Cardiac fibroblast (primary cell): Measurements from ENCODE around the gene CDKL1.

Experiments
- DNase-seq, 2 donors: peaks; one replicate each; pipeline versions ENCODE4 v3.0.0 to v3.0.0-alpha.2; 2010; ENCODE audit warnings: low read depth in 2 of 2
- H3K4me3 ChIP-seq, 2 donors: replicated peaks in 1 of 2; 1 replicate in 1 of 2; 2 replicates in 1 of 2; pipeline ENCODE4 v1.5.1; 2011; ENCODE audit warnings: low read depth in 2 of 2, low read length in 2 of 2, mild to moderate bottlenecking in 2 of 2, moderate library complexity in 1 of 2
- TF ChIP-seq, protein P1 (sequence below): IDR thresholded peaks from one replicate; pipeline ENCODE4 v1.5.1; 2011; ENCODE audit warnings: low read depth, mild to moderate bottlenecking, low read length, inconsistent platforms

Gene CDKL1

DNA sequence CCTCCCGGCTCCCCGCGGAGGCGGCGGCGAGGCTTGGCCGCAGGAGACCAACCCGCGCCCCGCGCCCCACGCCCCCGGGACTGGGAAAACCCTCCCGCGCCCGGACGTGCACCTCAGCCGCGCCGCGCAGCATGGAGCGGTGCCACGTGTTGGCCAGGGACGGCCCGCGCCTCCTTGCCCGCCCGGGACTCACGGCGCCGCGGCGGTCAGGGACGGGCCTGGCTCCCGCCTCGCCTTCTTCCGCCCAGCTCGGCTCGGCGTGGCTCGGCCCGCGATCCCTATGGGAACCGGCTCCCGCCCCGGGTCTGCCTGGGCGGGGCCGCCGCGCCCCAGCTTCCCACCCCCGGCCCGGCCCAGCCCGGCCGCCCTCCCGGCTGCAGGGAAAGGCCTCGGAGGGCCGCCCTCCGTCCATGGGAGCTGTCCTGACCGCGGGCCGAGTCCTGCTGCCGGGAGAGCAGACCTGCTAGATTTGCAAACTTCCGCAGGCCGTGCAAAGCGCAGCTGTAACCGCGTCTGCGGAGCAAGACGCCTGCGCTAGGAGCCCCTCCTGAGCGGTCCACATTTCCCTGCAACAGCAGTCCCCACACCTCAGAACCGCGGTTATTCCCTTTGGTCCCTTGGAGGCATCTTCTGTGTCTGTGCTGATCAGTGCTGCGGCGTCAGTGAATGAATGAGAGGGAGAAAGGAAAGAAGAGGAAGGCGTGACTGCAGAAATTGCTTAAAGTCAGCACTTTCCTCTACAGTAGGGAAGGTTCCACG, at the start of gene CDKL1:
Gene CDKL1 (minus strand): TSS at position 251 of the 759 bp plus-strand sequence. CDS start 1,013 bp downstream, outside the sequence.
- H3K4me3 ChIP-seq, result peak within 1 kb of the TSS; percentile 63 to 65
- peak; percentile 63 to 70 for DNase-seq

DNA sequence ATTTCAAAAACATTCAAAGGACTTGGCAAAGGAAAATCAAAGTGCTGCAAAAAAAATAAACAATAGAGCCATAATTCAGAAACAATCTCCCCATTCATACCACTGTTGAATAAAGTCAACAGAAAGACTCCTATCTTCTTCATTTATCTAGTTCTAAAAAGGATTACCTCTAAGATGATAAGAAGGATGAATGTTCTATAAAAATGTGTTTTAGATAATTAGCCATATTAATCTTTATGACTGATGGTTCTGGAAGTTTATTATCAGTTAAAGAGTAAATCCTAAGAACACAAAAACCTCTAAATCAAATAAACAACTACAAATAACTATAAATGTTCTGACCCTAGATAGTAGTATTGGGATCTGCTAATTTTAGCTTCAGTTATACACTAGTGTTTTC, 37.8 kb upstream of the CDKL1 start:
- H3K4me3 ChIP-seq, result no peak overlapping the region
- TF ChIP-seq, protein P1, sequence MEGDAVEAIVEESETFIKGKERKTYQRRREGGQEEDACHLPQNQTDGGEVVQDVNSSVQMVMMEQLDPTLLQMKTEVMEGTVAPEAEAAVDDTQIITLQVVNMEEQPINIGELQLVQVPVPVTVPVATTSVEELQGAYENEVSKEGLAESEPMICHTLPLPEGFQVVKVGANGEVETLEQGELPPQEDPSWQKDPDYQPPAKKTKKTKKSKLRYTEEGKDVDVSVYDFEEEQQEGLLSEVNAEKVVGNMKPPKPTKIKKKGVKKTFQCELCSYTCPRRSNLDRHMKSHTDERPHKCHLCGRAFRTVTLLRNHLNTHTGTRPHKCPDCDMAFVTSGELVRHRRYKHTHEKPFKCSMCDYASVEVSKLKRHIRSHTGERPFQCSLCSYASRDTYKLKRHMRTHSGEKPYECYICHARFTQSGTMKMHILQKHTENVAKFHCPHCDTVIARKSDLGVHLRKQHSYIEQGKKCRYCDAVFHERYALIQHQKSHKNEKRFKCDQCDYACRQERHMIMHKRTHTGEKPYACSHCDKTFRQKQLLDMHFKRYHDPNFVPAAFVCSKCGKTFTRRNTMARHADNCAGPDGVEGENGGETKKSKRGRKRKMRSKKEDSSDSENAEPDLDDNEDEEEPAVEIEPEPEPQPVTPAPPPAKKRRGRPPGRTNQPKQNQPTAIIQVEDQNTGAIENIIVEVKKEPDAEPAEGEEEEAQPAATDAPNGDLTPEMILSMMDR, result no peak

More for the DNA sequence above, at the start of gene CDKL1:
- TF ChIP-seq, protein P1, result no peak

DNA sequence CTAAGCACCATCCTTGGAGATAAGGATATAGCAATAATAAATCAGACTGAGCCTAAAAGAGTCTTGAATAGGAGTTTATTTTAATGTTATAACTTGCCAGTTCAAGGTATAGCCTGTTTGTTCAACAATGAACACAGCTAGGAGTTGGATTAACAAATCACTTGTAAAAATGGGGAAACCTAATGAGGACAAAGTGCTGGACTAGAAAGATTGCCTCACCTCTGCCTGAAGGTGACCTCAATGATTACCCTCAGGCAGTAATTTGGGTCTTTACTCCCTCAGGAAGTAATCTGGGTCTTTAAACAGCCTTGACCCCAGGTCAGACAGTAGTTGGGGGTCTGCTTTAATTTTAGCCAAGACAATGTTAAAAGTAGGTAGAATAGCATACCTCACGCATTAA, 35.5 kb upstream of the CDKL1 start:
- no peak for DNase-seq
- no peak overlapping the region for H3K4me3 ChIP-seq
- TF ChIP-seq, protein P1, result no peak

More for the DNA sequence above, 37.8 kb upstream of the CDKL1 start:
- DNase-seq, result no peak

DNA sequence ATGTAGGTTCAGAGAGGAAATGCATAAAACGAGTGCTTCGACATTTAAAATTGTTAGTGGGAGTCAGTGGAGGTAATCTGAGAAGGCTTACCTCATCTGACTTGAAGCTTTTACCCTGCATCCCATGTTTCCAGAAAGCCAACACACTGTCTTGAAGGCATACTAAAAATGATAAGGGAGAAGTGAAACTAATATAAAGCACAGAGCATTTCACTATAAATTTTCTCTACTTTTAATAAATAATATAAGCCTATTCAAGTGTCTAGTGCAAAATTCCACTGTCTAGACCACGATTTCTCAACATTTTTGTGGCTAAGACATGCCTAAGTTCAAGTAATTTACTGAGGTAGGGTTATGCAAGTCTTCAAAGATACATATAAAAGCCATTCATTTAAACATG, 29.1 kb upstream of the CDKL1 start:
- peak; percentile 58 to 71 for DNase-seq
- TF ChIP-seq, protein P1, result no peak
- H3K4me3 ChIP-seq, result no peak overlapping the region

DNA sequence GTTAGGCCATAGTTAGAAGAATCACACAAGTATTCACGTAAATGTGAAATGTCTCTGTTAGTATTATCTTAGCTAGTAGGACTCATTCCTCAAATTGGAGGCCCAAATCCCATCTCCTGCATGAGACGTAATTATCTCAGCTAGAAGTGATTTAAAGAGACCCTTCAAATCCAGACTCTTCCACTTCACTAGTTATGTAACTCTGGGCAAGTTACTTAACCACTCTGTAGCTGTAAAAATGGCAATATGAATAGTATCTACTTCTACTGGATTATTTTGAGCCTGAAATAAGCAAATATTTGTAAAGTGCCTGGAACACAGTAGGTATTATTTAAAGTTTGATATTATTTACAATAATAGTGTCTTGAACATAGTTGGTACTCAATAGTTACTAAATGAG, 28.4 kb upstream of the CDKL1 start:
- TF ChIP-seq, protein P1, result no peak
- no peak overlapping the region for H3K4me3 ChIP-seq
- no peak for DNase-seq

DNA sequence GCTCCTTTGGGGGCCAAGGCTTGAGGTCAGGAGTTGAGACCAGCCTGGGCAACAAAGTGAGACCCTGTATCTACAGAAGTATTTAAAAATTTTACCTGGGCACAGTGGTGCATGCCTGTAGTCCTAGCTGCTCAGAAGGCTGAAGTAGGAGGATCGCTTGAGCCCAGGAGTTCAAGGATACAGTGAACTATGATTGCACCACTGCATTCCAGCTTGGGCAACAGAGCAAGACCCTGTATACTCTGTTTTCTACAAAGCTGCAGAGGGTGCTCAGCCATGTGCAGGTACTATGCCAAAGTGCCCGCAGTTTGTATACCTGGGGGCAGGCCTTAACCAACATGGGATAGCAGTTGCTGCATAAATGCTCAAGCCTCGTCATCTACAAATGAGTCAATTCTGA, 26.8 kb upstream of the CDKL1 start:
- TF ChIP-seq, protein P1, result no peak

More for the DNA sequence above, 26.8 kb upstream of the CDKL1 start:
- DNase-seq, result no peak
- no peak overlapping the region for H3K4me3 ChIP-seq
